Effector memory CD8-positive, alpha-beta T cell (primary cell): ENCODE data around the gene USP20.

Experiments
- ATAC-seq: fragments of 150-1000 bp; cut with Tn5 transposase; replicated peaks from 2 replicates; pipeline ENCODE4 v1.10.0; 2021; ENCODE audit warnings: mild to moderate bottlenecking, moderate library complexity
- DNase-seq, 3 experiments: peaks; one replicate each; pipeline ENCODE4 v3.0.0; 2021
- H3K27ac Mint-ChIP-seq, 2 donors: one replicate each; pipeline ENCODE4 v1.8.0; 2022; ENCODE audit warnings: mild to moderate bottlenecking in 2 of 2, mixed read lengths in 2 of 2, moderate library complexity in 2 of 2
- H3K27me3 Mint-ChIP-seq, 2 donors: one replicate each; pipeline ENCODE4 v1.8.0; 2022; ENCODE audit warnings: mixed read lengths in 2 of 2
- H3K36me3 Mint-ChIP-seq: one replicate; pipeline ENCODE4 v1.8.0; 2022; ENCODE audit warnings: mild to moderate bottlenecking, moderate library complexity, mixed read lengths; ENCODE audit not compliant: insufficient read depth
- H3K4me1 Mint-ChIP-seq, 2 donors: one replicate each; pipeline ENCODE4 v1.8.0; 2022; ENCODE audit warnings: low read depth in 2 of 2, mixed read lengths in 2 of 2
- H3K4me3 Mint-ChIP-seq, 2 donors: one replicate each; pipeline ENCODE4 v1.8.0; 2022; ENCODE audit warnings: mild to moderate bottlenecking in 2 of 2, mixed read lengths in 2 of 2, moderate library complexity in 2 of 2
- H3K9me3 Mint-ChIP-seq, 2 donors: one replicate each; pipeline ENCODE4 v1.8.0; 2022; ENCODE audit warnings: mixed read lengths in 2 of 2

USP20 gene

GRCh38 chr9:129900263-129901027 lies 65.2 kb downstream of the USP20 start:
- H3K4me1 Mint-ChIP-seq: peaks cover 20 to 21% of the 10 kb centered on the region in 2 donors
- ATAC-seq: no peak
- no peak for DNase-seq
- no peaks in the 10 kb centered on the region for H3K27me3 Mint-ChIP-seq
- H3K4me3 Mint-ChIP-seq: no peak overlapping the region
- peaks cover 86% of the 10 kb centered on the region for H3K36me3 Mint-ChIP-seq
- no peaks in the 10 kb centered on the region for H3K9me3 Mint-ChIP-seq
- peak overlapping the region; percentile 57 to 60 for H3K27ac Mint-ChIP-seq

GRCh38 chr9:129901993-129902739 lies 66.9 kb downstream of the USP20 start:
- Mint-ChIP-seq H3K4me3 (no peak overlapping the region), H3K9me3 (no peaks in the 10 kb centered on the region), H3K27me3 (no peaks in the 10 kb centered on the region), H3K36me3 (peaks cover 86% of the 10 kb centered on the region), H3K27ac (peak overlapping the region; percentile 55 to 60), H3K4me1 (peaks cover 10 to 12% of the 10 kb centered on the region in 2 donors)
- ATAC-seq: no peak
- no peak for DNase-seq

GRCh38 chr9:129902740-129903134 lies 67.5 kb downstream of the USP20 start:
- Mint-ChIP-seq H3K4me1 (peaks cover 10 to 12% of the 10 kb centered on the region in 2 donors), H3K36me3 (peaks cover 90% of the 10 kb centered on the region), H3K27me3 (no peaks in the 10 kb centered on the region), H3K27ac (peak overlapping the region; percentile 55 to 60), H3K9me3 (no peaks in the 10 kb centered on the region), H3K4me3 (no peak overlapping the region)
- ATAC-seq: no peak
- DNase-seq: no peak

GRCh38 chr9:129904734-129905133 lies 69.5 kb downstream of the USP20 start:
- Mint-ChIP-seq H3K4me3 (peak overlapping the region in 1 of 2 donors; percentile 5), H3K9me3 (no peaks in the 10 kb centered on the region), H3K36me3 (peaks cover 92% of the 10 kb centered on the region), H3K4me1 (peaks cover 8 to 10% of the 10 kb centered on the region in 2 donors), H3K27ac (peak overlapping the region in 1 of 2 donors; percentile 73), H3K27me3 (no peaks in the 10 kb centered on the region)
- ATAC-seq (no peak), DNase-seq (no peak)

- ATAC-seq: no peak
- no peak for DNase-seq
- H3K4me3 Mint-ChIP-seq: no peak overlapping the region
- H3K27me3 Mint-ChIP-seq: no peaks in the 10 kb centered on the region
- peaks cover 8 to 10% of the 10 kb centered on the region in 2 donors for H3K4me1 Mint-ChIP-seq
- H3K9me3 Mint-ChIP-seq: no peaks in the 10 kb centered on the region
- peaks cover 88% of the 10 kb centered on the region for H3K36me3 Mint-ChIP-seq
- peak overlapping the region; percentile 25 to 31 for H3K27ac Mint-ChIP-seq
These were observed 71.0 kb downstream of the USP20 start for GRCh38 chr9:129906298-129906697.

GRCh38 chr9:129907201-129907600 lies 71.9 kb downstream of the USP20 start:
- Mint-ChIP-seq H3K27me3 (no peaks in the 10 kb centered on the region), H3K9me3 (no peaks in the 10 kb centered on the region), H3K36me3 (peaks cover 88% of the 10 kb centered on the region), H3K4me1 (peaks cover 7 to 8% of the 10 kb centered on the region in 2 donors), H3K4me3 (no peak overlapping the region), H3K27ac (peak overlapping the region; percentile 25 to 31)
- DNase-seq: no peak
- ATAC-seq: no peak

GRCh38 chr9:129908906-129909305 lies 73.6 kb downstream of the USP20 start:
- Mint-ChIP-seq H3K27ac (peak overlapping the region; percentile 31 to 49), H3K4me1 (peaks cover 7 to 10% of the 10 kb centered on the region in 2 donors)

GRCh38 chr9:129909851-129910250 lies 74.6 kb downstream of the USP20 start:
- no peak for ATAC-seq
- H3K4me3 Mint-ChIP-seq: no peak overlapping the region
- H3K27ac Mint-ChIP-seq: peak overlapping the region; percentile 49 to 74
- no peaks in the 10 kb centered on the region for H3K9me3 Mint-ChIP-seq
- peaks cover 6 to 11% of the 10 kb centered on the region in 2 donors for H3K4me1 Mint-ChIP-seq
- no peaks in the 10 kb centered on the region for H3K27me3 Mint-ChIP-seq
- no peak for DNase-seq
- H3K36me3 Mint-ChIP-seq: peaks cover 81% of the 10 kb centered on the region

More at GRCh38 chr9:129908906-129909305, 73.6 kb downstream of the USP20 start:
- DNase-seq (no peak), ATAC-seq (no peak)
- no peak overlapping the region for H3K4me3 Mint-ChIP-seq
- H3K27me3 Mint-ChIP-seq: no peaks in the 10 kb centered on the region
- peaks cover 88% of the 10 kb centered on the region for H3K36me3 Mint-ChIP-seq
- no peaks in the 10 kb centered on the region for H3K9me3 Mint-ChIP-seq

GRCh38 chr9:129910628-129911567 lies 75.6 kb downstream of the USP20 start:
- Mint-ChIP-seq H3K9me3 (no peaks in the 10 kb centered on the region), H3K27me3 (no peaks in the 10 kb centered on the region), H3K27ac (peak overlapping the region; percentile 49 to 74), H3K4me3 (no peak overlapping the region), H3K4me1 (peaks cover 9 to 11% of the 10 kb centered on the region in 2 donors), H3K36me3 (peaks cover 76% of the 10 kb centered on the region)
- no peak for DNase-seq
- no peak for ATAC-seq

- peaks cover 15 to 33% of the 10 kb centered on the region in 2 donors for H3K4me1 Mint-ChIP-seq
- peaks cover 75% of the 10 kb centered on the region for H3K36me3 Mint-ChIP-seq
- no peaks in the 10 kb centered on the region for H3K27me3 Mint-ChIP-seq
- H3K4me3 Mint-ChIP-seq: no peak overlapping the region
- no peak for ATAC-seq
- no peak for DNase-seq
- peak overlapping the region; percentile 17 to 60 for H3K27ac Mint-ChIP-seq
- no peaks in the 10 kb centered on the region for H3K9me3 Mint-ChIP-seq
These were observed 78.8 kb downstream of the USP20 start for GRCh38 chr9:129914051-129914450.

GRCh38 chr9:129916707-129917106 lies 81.4 kb downstream of the USP20 start:
- H3K4me1 Mint-ChIP-seq: peaks cover 18 to 45% of the 10 kb centered on the region in 2 donors
- H3K27ac Mint-ChIP-seq: peak overlapping the region in 1 of 2 donors; percentile 44
- H3K36me3 Mint-ChIP-seq: peaks cover 73% of the 10 kb centered on the region
- no peak for ATAC-seq
- H3K27me3 Mint-ChIP-seq: no peaks in the 10 kb centered on the region
- DNase-seq: no peak
- no peaks in the 10 kb centered on the region for H3K9me3 Mint-ChIP-seq
- H3K4me3 Mint-ChIP-seq: no peak overlapping the region

- ATAC-seq: no peak
- no peak for DNase-seq
- peak overlapping the region; percentile 79 to 91 for H3K27ac Mint-ChIP-seq
- H3K27me3 Mint-ChIP-seq: no peaks in the 10 kb centered on the region
- H3K4me3 Mint-ChIP-seq: peak overlapping the region; percentile 43 to 63
- peaks cover 74% of the 10 kb centered on the region for H3K36me3 Mint-ChIP-seq
- peaks cover 16 to 45% of the 10 kb centered on the region in 2 donors for H3K4me1 Mint-ChIP-seq
- H3K9me3 Mint-ChIP-seq: no peaks in the 10 kb centered on the region
These were observed 83.2 kb downstream of the USP20 start for GRCh38 chr9:129918296-129918950.
